Hepatocyte (in vitro differentiated cells): ENCODE data around the gene PRDX3.

Experiments used
- CTCF ChIP-seq: fragments of 200-600 bp; sonication (generic); IDR thresholded peaks from 2 replicates; pipeline ENCODE4 v1.5.1; 2016; ENCODE audit warnings: antibody characterized with exemption, mild to moderate bottlenecking; ENCODE audit not compliant: poor library complexity
- EZH2 ChIP-seq: fragments of 200-600 bp; sonication (generic); IDR thresholded peaks from 2 replicates; pipeline ENCODE4 v1.6.1; 2016; ENCODE audit warnings: antibody characterized with exemption, mild to moderate bottlenecking, borderline replicate concordance
- EZH2phosphoT487 ChIP-seq: fragments of 200-600 bp; sonication (generic); IDR thresholded peaks from one replicate; pipeline ENCODE4 v1.6.1; 2018; ENCODE audit warnings: antibody characterized with exemption, mild to moderate bottlenecking, low read depth, moderate library complexity; ENCODE audit not compliant: unreplicated experiment, severe bottlenecking

GRCh38 chr10:119162452-119163092 lies 16.0 kb downstream of the PRDX3 start:
- TF ChIP-seq CTCF: no peak
- no peak for TF ChIP-seq EZH2phosphoT487
- no peak for TF ChIP-seq EZH2
